ENCODE measurements around the gene LRRC8C. TPM values are rescaled to one million over a fixed set of nuclear protein-coding genes. Genes with fewer than 3 reads are reported as not detected.
"Not testable (repeated sequence)": the region's sequence is repeated elsewhere in the genome, so short reads cannot be mapped to it uniquely, and the experiment has no call there.

The LRRC8C gene
- total and polyA plus RNA-seq, 4 donors, result 0.63 to 3.5 (median 1.5) TPM

GRCh38 chr1:89629600-89629999 lies 3.3 kb upstream of the LRRC8C start:
- H3K27ac ChIP-seq (ENCODE audit: low read depth in 1 of 2, low read length in 2 of 2); H3K36me3 ChIP-seq (ENCODE audit: control insufficient read depth in 4 of 4, insufficient read depth in 3 of 4, low read depth in 1 of 4, low read length in 3 of 4); DNase-seq (ENCODE audit: low spot score); H3K4me3 ChIP-seq (ENCODE audit: low read depth in 1 of 3, low read length in 3 of 3); H3K27me3 ChIP-seq (ENCODE audit: control insufficient read depth in 4 of 4, insufficient read depth in 4 of 4, low read length in 3 of 4); H3K9me3 ChIP-seq (ENCODE audit: control insufficient read depth in 4 of 4, low read length in 3 of 4); H3K9ac ChIP-seq (ENCODE audit: low read depth in 1 of 2, low read length in 2 of 2): not testable (repeated sequence)
- H3K4me1 ChIP-seq (ENCODE audit: control insufficient read depth in 4 of 4, insufficient read depth in 4 of 4, low read length in 3 of 4), result peaks cover 0 to 21% (median 10%) of the 10 kb centered on the region in 4 donors
- WGBS, result 93% methylated on average over 2 of the region's 2 CpGs

GRCh38 chr1:89630048-89630447 lies 2.9 kb upstream of the LRRC8C start:
- H3K9ac ChIP-seq (ENCODE audit: low read depth in 1 of 2, low read length in 2 of 2), result no peak overlapping the region

More at GRCh38 chr1:89630048-89630447, 2.9 kb upstream of the LRRC8C start:
- Histone ChIP-seq H3K36me3 (ENCODE audit: control insufficient read depth in 4 of 4, insufficient read depth in 3 of 4, low read depth in 1 of 4, low read length in 3 of 4) (no peaks in the 10 kb centered on the region), H3K4me1 (ENCODE audit: control insufficient read depth in 4 of 4, insufficient read depth in 4 of 4, low read length in 3 of 4) (peaks cover 0 to 21% (median 10%) of the 10 kb centered on the region in 4 donors), H3K9me3 (ENCODE audit: control insufficient read depth in 4 of 4, low read length in 3 of 4) (no peaks in the 10 kb centered on the region), H3K4me3 (ENCODE audit: low read depth in 1 of 3, low read length in 3 of 3) (no peak overlapping the region), H3K27me3 (ENCODE audit: control insufficient read depth in 4 of 4, insufficient read depth in 4 of 4, low read length in 3 of 4) (peaks cover 0 to 7% (median 0%) of the 10 kb centered on the region in 4 donors), H3K27ac (ENCODE audit: low read depth in 1 of 2, low read length in 2 of 2) (no peak overlapping the region)
- TF ChIP-seq CTCF (IDR thresholded peaks at IDR 0.05; ENCODE audit: low read depth, low read length, missing input control), result no peak
- TF ChIP-seq SP1 (IDR thresholded peaks at IDR 0.05), result no peak
- no peak for TF ChIP-seq FOXA2 (IDR thresholded peaks at IDR 0.05)
- TF ChIP-seq EGR1 (IDR thresholded peaks at IDR 0.05; ENCODE audit: low read depth in 2 of 2), result no peak
- no peak for TF ChIP-seq JUND (IDR thresholded peaks at IDR 0.05)
- no peak for TF ChIP-seq HNF4A (conservative IDR thresholded peaks at IDR 0.05)
- no peak for TF ChIP-seq TAF1 (conservative IDR thresholded peaks at IDR 0.05)
- TF ChIP-seq REST (IDR thresholded peaks at IDR 0.05), result no peak
- TF ChIP-seq NR2F2 (IDR thresholded peaks at IDR 0.05), result no peak
- TF ChIP-seq, protein P1, sequence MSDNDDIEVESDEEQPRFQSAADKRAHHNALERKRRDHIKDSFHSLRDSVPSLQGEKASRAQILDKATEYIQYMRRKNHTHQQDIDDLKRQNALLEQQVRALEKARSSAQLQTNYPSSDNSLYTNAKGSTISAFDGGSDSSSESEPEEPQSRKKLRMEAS (IDR thresholded peaks at IDR 0.05), result no peak
- no peak for TF ChIP-seq GABPA (IDR thresholded peaks at IDR 0.05 in 1 of 2, conservative IDR thresholded peaks at IDR 0.05 in 1 of 2)
- no peak for TF ChIP-seq HNF4G (IDR thresholded peaks at IDR 0.05)
- no peak for TF ChIP-seq RXRA (IDR thresholded peaks at IDR 0.05)
- TF ChIP-seq FOXA1 (IDR thresholded peaks at IDR 0.05), result no peak
- TF ChIP-seq, protein P2, sequence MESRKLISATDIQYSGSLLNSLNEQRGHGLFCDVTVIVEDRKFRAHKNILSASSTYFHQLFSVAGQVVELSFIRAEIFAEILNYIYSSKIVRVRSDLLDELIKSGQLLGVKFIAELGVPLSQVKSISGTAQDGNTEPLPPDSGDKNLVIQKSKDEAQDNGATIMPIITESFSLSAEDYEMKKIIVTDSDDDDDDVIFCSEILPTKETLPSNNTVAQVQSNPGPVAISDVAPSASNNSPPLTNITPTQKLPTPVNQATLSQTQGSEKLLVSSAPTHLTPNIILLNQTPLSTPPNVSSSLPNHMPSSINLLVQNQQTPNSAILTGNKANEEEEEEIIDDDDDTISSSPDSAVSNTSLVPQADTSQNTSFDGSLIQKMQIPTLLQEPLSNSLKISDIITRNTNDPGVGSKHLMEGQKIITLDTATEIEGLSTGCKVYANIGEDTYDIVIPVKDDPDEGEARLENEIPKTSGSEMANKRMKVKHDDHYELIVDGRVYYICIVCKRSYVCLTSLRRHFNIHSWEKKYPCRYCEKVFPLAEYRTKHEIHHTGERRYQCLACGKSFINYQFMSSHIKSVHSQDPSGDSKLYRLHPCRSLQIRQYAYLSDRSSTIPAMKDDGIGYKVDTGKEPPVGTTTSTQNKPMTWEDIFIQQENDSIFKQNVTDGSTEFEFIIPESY (IDR thresholded peaks at IDR 0.05), result no peak
- TF ChIP-seq YY1 (IDR thresholded peaks at IDR 0.05), result no peak
- TF ChIP-seq ATF3 (IDR thresholded peaks at IDR 0.05), result no peak
- DNase-seq (ENCODE audit: low spot score), result no peak
- WGBS, result 96% methylated on average over 3 of the region's 3 CpGs

All from liver (tissue), 9 donors.